D721Med (cell line): Measurements from ENCODE around the gene CNDP2.
"Not testable (repeated sequence)": the region's sequence is repeated elsewhere in the genome, so short reads cannot be mapped to it uniquely, and the experiment has no call there.

Experiments
- DNase-seq: peaks from one replicate; pipeline ENCODE4 v3.0.0; 2011; ENCODE audit warnings: low spot score; ENCODE audit not compliant: insufficient read length
- FAIRE-seq: peaks from 2 replicates; lab custom pipeline; 2011; peaks lifted over from hg19 to GRCh38; lab: Jason Lieb, UNC
- TF ChIP-seq, protein P1 (sequence below): IDR thresholded peaks from 2 replicates; pipeline ENCODE4 v1.5.1; 2012; ENCODE audit warnings: mild to moderate bottlenecking, control low read depth; ENCODE audit not compliant: insufficient read depth; ENCODE audit errors: missing control alignments

CNDP2 gene

GRCh38 chr18:74500372-74500771, 4.2 kb downstream of the CNDP2 start:
- DNase-seq (no peak), FAIRE-seq (peak; percentile 94)
- TF ChIP-seq, protein P1, sequence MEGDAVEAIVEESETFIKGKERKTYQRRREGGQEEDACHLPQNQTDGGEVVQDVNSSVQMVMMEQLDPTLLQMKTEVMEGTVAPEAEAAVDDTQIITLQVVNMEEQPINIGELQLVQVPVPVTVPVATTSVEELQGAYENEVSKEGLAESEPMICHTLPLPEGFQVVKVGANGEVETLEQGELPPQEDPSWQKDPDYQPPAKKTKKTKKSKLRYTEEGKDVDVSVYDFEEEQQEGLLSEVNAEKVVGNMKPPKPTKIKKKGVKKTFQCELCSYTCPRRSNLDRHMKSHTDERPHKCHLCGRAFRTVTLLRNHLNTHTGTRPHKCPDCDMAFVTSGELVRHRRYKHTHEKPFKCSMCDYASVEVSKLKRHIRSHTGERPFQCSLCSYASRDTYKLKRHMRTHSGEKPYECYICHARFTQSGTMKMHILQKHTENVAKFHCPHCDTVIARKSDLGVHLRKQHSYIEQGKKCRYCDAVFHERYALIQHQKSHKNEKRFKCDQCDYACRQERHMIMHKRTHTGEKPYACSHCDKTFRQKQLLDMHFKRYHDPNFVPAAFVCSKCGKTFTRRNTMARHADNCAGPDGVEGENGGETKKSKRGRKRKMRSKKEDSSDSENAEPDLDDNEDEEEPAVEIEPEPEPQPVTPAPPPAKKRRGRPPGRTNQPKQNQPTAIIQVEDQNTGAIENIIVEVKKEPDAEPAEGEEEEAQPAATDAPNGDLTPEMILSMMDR = no peak

GRCh38 chr18:74500774-74501173, 4.6 kb downstream of the CNDP2 start:
- FAIRE-seq, DNase-seq: not testable (repeated sequence)

DNA sequence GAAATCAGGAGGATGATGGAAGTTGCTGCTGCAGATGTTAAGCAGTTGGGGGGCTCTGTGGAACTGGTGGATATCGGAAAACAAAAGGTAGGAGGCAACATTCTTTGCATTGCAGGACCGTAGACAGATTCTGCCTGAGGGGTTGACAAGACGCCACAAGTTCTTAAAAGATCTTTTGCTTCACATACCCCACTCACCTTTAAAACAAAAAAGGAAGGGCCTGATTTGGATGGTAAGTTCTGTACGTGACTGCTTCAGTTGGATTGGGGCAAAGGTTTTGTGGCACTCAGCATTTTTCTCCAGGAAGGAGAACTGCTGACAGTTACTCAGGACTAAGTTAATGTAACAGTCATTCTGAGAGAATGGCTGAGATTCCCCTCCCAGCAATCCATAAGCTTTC, 5.2 kb downstream of the CNDP2 start:
- FAIRE-seq = peak; percentile 55
- TF ChIP-seq, protein P1 = no peak
- no peak for DNase-seq

- FAIRE-seq (no peak), DNase-seq (no peak)
Observed at GRCh38 chr18:74503137-74503536, 7.0 kb downstream of the CNDP2 start.

GRCh38 chr18:74505776-74506175, 9.6 kb downstream of the CNDP2 start:
- no peak for FAIRE-seq
- TF ChIP-seq, protein P1 = no peak
- no peak for DNase-seq

More at GRCh38 chr18:74503137-74503536, 7.0 kb downstream of the CNDP2 start:
- TF ChIP-seq, protein P1 = no peak

DNA sequence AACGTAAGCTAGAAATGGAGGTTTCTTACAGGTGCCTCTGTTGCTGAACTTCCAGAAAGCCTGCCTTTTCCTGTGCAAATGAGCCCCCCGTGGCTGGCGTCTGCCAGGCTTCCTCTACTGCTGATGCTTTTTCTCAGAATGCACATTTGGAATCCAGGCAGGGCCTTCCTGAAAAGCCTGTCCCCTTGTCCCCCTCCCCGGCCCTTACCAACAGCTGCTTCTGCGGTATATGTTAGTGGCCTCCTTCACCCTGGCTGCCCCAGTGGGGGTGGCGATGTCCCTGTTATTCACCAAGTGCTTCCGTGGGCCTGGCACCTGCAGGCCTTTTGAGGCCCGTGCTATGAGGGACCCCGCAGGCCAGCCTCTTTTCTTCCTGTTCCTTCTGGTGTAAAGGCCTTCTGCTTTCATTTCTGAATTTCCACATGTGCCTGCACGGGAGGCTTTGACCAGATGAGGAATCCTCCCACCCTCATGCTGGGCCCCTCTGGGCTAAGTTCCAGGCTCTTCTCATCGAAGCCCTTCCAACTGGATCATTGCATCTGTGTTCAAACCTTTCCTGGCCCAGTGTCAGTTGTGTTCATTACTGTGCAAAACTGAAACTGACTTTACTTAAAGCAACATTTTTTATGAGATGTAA, 10.4 kb downstream of the CNDP2 start:
- TF ChIP-seq, protein P1 = no peak
- DNase-seq (no peak), FAIRE-seq (peak; percentile 53)

DNA sequence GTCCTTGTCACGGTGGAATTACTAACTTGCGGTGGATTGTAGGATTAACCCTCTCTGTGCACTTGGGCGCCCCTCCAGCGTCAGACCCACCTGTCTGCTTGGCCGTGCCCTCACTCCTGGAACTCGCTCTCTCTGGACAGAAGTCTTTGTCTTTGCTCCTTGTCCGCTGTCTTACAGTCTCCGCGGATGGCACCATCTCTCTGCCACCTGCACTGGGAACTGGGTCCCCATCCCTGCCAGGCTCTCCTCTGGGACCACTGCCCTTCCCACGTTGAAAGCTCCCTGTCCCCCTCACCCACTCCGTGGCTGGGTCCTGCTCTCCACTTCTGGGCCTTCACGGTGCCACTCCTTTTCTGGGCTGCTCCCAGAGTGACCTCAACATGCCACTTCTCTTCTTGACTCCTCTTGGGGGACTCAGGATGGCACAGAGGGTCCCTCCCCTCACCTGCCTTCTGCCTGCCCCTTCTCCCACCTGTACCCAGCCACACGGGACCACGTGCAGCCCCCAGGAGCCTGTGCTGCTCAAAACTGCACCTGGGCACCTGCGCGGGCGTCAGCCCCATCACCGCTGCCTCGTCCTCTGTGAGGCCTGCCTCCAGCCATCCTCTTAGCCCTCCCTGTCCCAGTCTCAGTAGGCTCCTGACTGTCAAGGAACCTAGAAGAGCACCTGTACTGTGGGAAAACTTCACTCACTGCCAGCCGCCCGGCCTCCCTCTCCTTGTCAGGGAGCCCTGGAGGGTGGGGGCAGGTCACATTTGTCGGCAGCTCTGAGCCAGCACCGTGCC, 11.1 kb downstream of the CNDP2 start:
- no peak for DNase-seq
- no peak for FAIRE-seq
- TF ChIP-seq, protein P1 = no peak
